ENCODE measurements around the gene AATK. TPM values are rescaled to one million over a fixed set of nuclear protein-coding genes. Genes with fewer than 3 reads are reported as not detected.

Gene AATK
- total and polyA plus RNA-seq, 2 of the 13 experiments (the other 11 are each of a cell fraction or from before 2014, with no cell fraction given), result 2.9 to 8.4 TPM

DNA sequence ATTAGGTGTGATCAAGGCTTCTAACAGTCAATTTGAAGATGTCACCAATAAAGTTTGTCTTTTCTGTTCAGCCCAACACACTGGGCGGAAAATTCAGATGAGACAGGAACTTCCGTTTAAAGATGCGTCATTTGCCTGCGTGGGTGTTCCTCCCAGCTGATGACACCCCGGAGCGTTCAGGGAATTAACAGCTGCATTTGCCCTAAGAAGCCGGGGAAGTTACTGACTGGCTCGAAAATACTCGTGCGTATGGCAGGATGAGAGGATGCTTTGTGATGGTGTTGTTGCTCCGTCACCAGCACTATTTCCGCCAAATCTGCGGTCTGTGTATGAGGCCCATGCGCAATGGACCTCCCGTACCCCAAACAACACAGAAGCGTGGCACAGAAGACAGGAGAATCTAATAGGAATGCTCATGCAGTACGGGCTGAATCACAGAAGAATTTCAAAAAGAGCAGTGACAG lies 12.6 kb downstream of the AATK start:
- FAIRE-seq (no peak), ATAC-seq (no peak), DNase-seq (ENCODE audit: low spot score) (no peak)
- Histone ChIP-seq H3K79me2 (ENCODE audit: insufficient read depth, low read length) (no peaks in the 10 kb centered on the region), H3K36me3 (replicated peaks in 1 of 2; ENCODE audit: control insufficient read depth in 1 of 2, insufficient read depth in 2 of 2, low read length in 2 of 2) (no peaks in the 10 kb centered on the region), H2AFZ (ENCODE audit: low read length) (no peak overlapping the region), H3K4me1 (ENCODE audit: insufficient read depth, low read length) (peaks cover 4% of the 10 kb centered on the region; the same call in 1 of the 2 replicates), H3K27me3 (ENCODE audit: control insufficient read depth in 1 of 2, insufficient read depth in 2 of 2, low read length in 2 of 2) (no peaks in the 10 kb centered on the region), H3K9ac (ENCODE audit: insufficient read depth, low read depth, low read length) (no peak overlapping the region), H4K20me1 (ENCODE audit: insufficient read depth, low read length) (no peaks in the 10 kb centered on the region), H3K4me2 (ENCODE audit: low read depth, low read length) (no peak overlapping the region), H3K9me3 (ENCODE audit: low read length) (no peaks in the 10 kb centered on the region), H3K4me3 (replicated peaks in 1 of 3; ENCODE audit: insufficient read depth in 1 of 3, low read depth in 2 of 3, low read length in 3 of 3) (no peak overlapping the region), H3K27ac (ENCODE audit: extremely low read length, insufficient read depth, low read length) (no peak overlapping the region)
- intact Hi-C loops (cut with micrococcal nuclease; ENCODE audit: unreplicated experiment), result no loop called here
- POLR2A ChIA-PET, result interaction anchor here (1.3 kb wide), 1 partner anchor 12 kb away, joined by 4 read pairs; the partner anchor contains the start of gene PVALEF
- CTCF ChIA-PET (ENCODE audit: low intra/inter-chr PET ratio, low total read pairs), result no interaction called here
- BruUV-seq (replicated peaks), result no TSS peak
- in situ Hi-C loops (cut with HindIII; ENCODE audit: extremely low pct_ligation_motif_present, low pct_unique_long_range_greater_than_20kb), result no loop called here
- no peak for TF ChIP-seq NCOA2 (CRISPR knock-in tag; IDR thresholded peaks at IDR 0.05)
- TF ChIP-seq, protein P1, sequence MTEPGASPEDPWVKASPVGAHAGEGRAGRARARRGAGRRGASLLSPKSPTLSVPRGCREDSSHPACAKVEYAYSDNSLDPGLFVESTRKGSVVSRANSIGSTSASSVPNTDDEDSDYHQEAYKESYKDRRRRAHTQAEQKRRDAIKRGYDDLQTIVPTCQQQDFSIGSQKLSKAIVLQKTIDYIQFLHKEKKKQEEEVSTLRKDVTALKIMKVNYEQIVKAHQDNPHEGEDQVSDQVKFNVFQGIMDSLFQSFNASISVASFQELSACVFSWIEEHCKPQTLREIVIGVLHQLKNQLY (CRISPR knock-in tag; IDR thresholded peaks at IDR 0.05), result no peak
- TF ChIP-seq ZNF557 (CRISPR knock-in tag; IDR thresholded peaks at IDR 0.05), result no peak
- TF ChIP-seq FOXA3 (CRISPR knock-in tag; IDR thresholded peaks at IDR 0.05), result no peak
- no peak for TF ChIP-seq LRRFIP1 (CRISPR knock-in tag; conservative IDR thresholded peaks at IDR 0.05)
- TF ChIP-seq MED8 (CRISPR knock-in tag; IDR thresholded peaks at IDR 0.05; ENCODE audit: insufficient replicate concordance), result no peak
- no peak for TF ChIP-seq ZNF263 (CRISPR knock-in tag; IDR thresholded peaks at IDR 0.05)
- no peak for TF ChIP-seq ZNF331 (CRISPR knock-in tag; IDR thresholded peaks at IDR 0.05)
- WGBS (ENCODE audit: low lambda C conversion rate), result 95% methylated on average over 17 of the region's 17 CpGs

Measured in HepG2 (cell line).